Measurements from ENCODE around the gene SPNS1.
A peak's percentile ranks its signal among the peaks of the same experiment; 100 is the strongest.

SPNS1 gene

DNA sequence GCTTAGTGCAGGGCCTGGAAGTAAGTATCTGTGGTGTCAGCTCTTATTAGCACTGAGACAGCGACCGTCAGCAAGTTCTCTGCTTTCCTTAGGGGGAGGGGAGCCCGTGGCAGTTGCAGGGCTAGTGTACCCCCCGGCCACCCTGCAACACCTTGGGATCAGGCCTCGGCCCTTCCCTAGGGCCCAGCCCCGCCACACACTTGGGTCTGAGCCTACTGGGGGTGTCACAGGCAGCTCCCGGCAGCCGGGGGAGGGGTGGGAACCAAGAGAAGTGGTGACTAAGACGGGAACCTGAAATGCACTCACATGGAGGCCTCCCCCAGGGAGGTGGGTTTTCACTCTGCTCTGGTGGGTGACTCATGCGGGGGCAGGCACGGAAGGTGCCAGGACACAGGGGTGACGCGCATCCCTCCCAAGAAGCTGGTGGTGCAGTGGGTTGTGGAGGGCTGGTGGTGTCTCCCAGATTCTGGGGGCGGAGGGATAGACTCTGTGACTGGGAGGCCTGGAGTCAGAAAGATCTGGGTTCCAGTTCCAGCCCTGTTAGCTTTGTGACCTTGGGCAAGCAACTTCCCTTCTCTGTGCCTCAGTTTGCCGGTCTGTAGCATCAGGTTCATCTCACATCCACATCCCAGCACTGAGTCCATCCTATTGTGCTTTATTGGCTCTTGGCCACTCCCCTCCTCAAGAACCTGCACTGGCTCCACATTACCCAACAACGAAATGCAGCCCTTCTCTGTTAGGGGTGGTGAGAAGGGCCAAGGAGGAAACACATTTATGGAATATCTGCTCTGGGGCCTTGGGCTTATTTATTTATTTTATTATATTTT lies 54.8 kb downstream of the SPNS1 start:
- DNase-seq (ENCODE audit: low read depth): peak; percentile 52

DNA sequence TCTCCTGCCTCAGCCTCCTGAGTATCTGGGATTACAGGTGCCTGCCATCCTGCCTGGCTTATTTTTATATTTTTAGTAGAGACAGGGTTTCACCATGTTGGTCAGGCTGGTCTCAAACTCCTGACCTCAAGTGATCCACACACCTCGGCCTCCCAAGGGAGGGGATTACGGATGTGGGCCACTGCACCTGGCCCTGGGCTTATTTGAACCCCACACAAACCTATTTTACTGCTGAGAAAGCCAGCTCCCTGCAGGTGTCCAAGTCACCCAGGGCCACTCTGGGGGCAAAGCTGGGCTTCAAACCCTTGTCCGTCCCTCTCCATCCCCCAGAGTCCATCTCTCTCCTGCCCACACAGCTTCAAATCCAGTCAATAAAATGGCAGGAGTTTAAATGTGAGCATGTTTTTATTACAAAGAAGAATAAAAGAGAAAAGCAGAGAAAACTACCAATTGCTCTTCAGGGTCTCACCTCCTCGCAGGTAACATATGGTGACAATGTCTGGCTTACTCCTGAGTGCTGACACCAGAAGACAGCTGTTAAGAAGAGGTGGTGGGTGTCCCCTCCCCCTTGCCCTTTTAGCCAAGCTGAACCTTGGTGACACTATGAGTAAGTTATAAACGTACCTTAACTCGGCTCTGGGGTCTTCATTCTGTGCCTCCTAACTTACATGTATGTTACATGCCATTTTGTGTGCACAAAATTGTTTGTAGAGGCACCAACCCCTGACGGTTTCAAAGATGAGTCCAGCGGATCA lies 55.7 kb downstream of the SPNS1 start:
- DNase-seq (ENCODE audit: low read depth): no peak
